MM.1S (cell line): Measurements from ENCODE around the gene TMSB10.

Experiments used
- CTCF ChIP-seq: fragments of 300-600 bp; sonication (generic); IDR thresholded peaks from 2 replicates; pipeline ENCODE4 v1.5.1; 2016; ENCODE audit warnings: antibody characterized with exemption, low read length, mixed read lengths
- EZH2phosphoT487 ChIP-seq: fragments of 300-600 bp; sonication (generic); IDR thresholded peaks from 2 replicates; pipeline ENCODE4 v1.6.1; 2018; ENCODE audit warnings: antibody characterized with exemption, low read length

- TF ChIP-seq CTCF, result peak; percentile 21
- no peak for TF ChIP-seq EZH2phosphoT487
Measured at GRCh38 chr2:84939426-84940087, 34.1 kb downstream of the TMSB10 start.
